Superior temporal gyrus (tissue), 1 donor: ENCODE data around the gene ANKRD44.
"Not testable (repeated sequence)": the region's sequence is repeated elsewhere in the genome, so short reads cannot be mapped to it uniquely, and the experiment has no call there.

Experiments
- DNase-seq: peaks from one replicate; pipeline ENCODE4 v3.0.0-alpha.2; 2016; ENCODE audit errors: extremely low spot score

Gene ANKRD44

DNA sequence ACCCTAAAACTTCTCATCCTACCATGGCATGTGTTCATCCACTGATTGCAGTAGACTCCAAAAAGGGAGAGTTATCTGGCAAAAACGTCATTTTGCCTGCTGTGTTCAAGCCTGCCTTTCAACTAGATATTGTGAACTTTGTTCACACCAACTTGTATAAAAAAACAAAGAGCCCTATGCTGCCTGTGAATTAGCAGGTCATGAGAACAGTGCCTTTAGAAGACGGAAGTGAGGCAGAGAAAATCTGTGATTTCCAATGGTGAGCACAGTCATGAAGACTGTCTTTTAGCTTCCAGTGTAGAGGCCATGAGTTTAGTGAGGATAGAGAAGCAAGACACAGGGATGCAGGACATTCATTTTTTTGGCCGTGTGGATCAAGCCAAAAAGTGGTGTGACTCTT lies 280.5 kb downstream of the ANKRD44 start:
- DNase-seq: no peak

GRCh38 chr2:197028633-197029032 lies 281.9 kb downstream of the ANKRD44 start:
- no peak for DNase-seq

DNA sequence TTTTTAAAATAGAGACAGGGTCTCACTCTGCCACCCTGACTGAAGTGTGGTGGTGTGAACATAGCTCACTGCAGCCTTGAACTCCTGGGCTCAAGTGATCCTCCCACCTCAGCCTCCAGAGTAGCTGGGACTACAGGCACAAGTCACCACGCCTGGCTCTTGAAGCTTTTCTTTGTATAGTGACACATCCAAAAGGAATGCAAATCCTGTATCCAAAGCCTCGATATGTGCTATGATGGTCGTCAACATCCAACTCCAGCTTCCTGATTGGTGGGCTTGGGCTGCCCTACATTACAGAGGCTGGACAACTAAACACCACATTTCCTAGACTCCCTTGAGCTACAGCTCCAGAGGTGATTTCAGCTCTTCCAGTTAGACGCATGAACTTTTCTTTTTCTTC lies 282.4 kb downstream of the ANKRD44 start:
- DNase-seq: no peak

DNA sequence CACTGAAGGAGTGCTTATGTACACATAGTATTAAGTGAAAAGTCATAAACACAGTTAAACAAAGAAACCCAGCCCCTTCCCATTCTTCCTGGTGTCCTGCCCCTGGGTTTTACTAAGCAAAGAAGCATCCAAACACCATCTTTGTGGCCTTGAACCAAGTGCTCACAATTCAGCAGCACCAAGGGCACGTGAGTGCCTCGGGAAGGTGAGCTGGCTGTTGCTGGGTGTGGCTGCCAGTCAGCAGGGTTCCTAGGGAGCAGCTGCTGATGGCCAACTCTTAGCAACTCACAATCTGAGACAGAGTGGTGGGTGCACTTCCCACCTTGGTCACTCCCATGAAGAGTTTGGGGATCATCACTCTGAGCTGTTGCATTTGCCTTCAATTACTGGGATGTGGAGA lies 286.4 kb downstream of the ANKRD44 start:
- no peak for DNase-seq

GRCh38 chr2:197020921-197021320 lies 289.7 kb downstream of the ANKRD44 start:
- not testable (repeated sequence) for DNase-seq

GRCh38 chr2:197013098-197013497 lies 297.5 kb downstream of the ANKRD44 start:
- DNase-seq: no peak

- peak; percentile 93 for DNase-seq
Observed at GRCh38 chr2:197011801-197012641, 298.6 kb downstream of the ANKRD44 start.

DNA sequence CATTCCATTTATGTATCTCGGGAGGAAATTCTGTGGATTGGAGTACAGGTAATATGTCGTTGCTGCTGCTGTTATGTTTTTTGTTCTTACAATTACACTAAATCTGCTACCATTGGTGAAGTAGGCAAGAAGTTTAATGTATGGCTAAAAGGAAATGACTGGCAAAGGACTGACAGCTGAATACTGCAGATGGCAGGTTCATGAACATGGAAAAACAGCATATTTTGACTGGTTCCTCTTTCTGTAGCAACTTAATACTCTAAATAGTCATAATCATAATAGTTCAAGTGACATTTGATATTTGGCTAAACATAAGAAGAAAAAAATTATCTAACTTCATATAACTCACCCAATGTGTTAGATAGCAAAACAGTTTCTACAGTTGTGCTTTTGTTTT lies 299.6 kb downstream of the ANKRD44 start:
- DNase-seq: no peak

- peak; percentile 32 for DNase-seq
Observed at GRCh38 chr2:197010200-197011020, 300.2 kb downstream of the ANKRD44 start.

GRCh38 chr2:197008741-197009341 lies 301.7 kb downstream of the ANKRD44 start:
- not testable (repeated sequence) for DNase-seq

GRCh38 chr2:197007716-197008628 lies 302.6 kb downstream of the ANKRD44 start:
- DNase-seq: no peak

GRCh38 chr2:197001921-197002320 lies 308.7 kb downstream of the ANKRD44 start:
- no peak for DNase-seq

DNA sequence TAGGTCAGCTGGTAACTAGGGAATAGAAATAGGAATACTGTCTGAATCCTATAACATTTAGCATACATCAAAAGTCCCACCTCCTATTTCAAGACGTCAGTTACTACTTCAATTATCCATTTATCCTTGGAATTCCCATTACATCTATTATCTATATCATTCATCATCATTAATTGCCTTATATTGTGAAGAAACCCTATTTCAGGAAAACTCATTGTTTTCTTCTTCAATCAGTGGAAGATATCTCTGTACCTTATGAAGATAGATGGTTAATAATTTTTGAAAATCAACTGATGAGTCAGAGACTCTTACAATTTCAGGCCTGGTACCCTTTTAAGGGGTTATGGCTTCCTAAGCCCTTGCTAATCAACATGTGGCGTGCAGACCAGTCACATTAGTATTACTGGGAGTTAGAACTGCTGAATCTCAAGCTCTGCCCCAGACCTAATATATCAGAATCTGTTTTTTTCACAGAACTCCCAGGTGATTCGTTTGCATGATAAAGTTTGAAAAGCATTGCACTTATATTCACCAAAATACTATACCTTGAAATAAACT lies 314.7 kb downstream of the ANKRD44 start:
- DNase-seq: no peak

- DNase-seq: no peak
Observed at GRCh38 chr2:196994764-196995163, 315.8 kb downstream of the ANKRD44 start.

- no peak for DNase-seq
Observed at GRCh38 chr2:196993617-196994016, 317.0 kb downstream of the ANKRD44 start.

GRCh38 chr2:196992466-196992865 lies 318.1 kb downstream of the ANKRD44 start:
- DNase-seq: no peak

GRCh38 chr2:196990788-196991461 lies 319.7 kb downstream of the ANKRD44 start:
- no peak for DNase-seq

- DNase-seq: no peak
Observed at GRCh38 chr2:196990092-196990491, 320.5 kb downstream of the ANKRD44 start.

- DNase-seq: no peak
Observed at GRCh38 chr2:196989496-196989895, 321.1 kb downstream of the ANKRD44 start.

- DNase-seq: peak; percentile 63
Observed at GRCh38 chr2:196988639-196989038, 321.9 kb downstream of the ANKRD44 start.
